SHP77 treated with DMSO at 0.1 percent for 48 hours (cell line): ENCODE results near the gene PHEX.

ENCODE experiments used
- DNase-seq: peaks from one replicate; lab custom pipeline; 2025; lab: John Stamatoyannopoulos, UW

Gene PHEX

GRCh38 chrX:22105231-22105630 is 73.1 kb downstream of the PHEX start:
- no peak for DNase-seq

- DNase-seq: no peak
Observed at GRCh38 chrX:22105971-22106370, 73.8 kb downstream of the PHEX start.

GRCh38 chrX:22109442-22109841 is 77.3 kb downstream of the PHEX start:
- DNase-seq: no peak

GRCh38 chrX:22110729-22111494 is 78.8 kb downstream of the PHEX start:
- no peak for DNase-seq

GRCh38 chrX:22116605-22117546 is 84.8 kb downstream of the PHEX start:
- no peak for DNase-seq

GRCh38 chrX:22117633-22118032 is 85.5 kb downstream of the PHEX start:
- no peak for DNase-seq

- no peak for DNase-seq
Observed at GRCh38 chrX:22118161-22118830, 86.2 kb downstream of the PHEX start.

- DNase-seq: no peak
Observed at GRCh38 chrX:22121161-22121560, 89.0 kb downstream of the PHEX start.

GRCh38 chrX:22122510-22122909 is 90.4 kb downstream of the PHEX start:
- no peak for DNase-seq

- no peak for DNase-seq
Observed at GRCh38 chrX:22124098-22124497, 92.0 kb downstream of the PHEX start.

GRCh38 chrX:22125481-22125880 is 93.4 kb downstream of the PHEX start:
- DNase-seq: no peak

GRCh38 chrX:22126327-22126726 is 94.2 kb downstream of the PHEX start:
- no peak for DNase-seq

- DNase-seq: no peak
Observed at GRCh38 chrX:22128961-22129360, 96.8 kb downstream of the PHEX start.

GRCh38 chrX:22134681-22135080 is 102.6 kb downstream of the PHEX start:
- DNase-seq: no peak

GRCh38 chrX:22135171-22135711 is 103.1 kb downstream of the PHEX start:
- no peak for DNase-seq

- no peak for DNase-seq
Observed at GRCh38 chrX:22135994-22136684, 104.0 kb downstream of the PHEX start.

- no peak for DNase-seq
Observed at GRCh38 chrX:22136711-22137110, 104.6 kb downstream of the PHEX start.

- DNase-seq: no peak
Observed at GRCh38 chrX:22139822-22140221, 107.7 kb downstream of the PHEX start.

- DNase-seq: no peak
Observed at GRCh38 chrX:22141047-22141730, 109.1 kb downstream of the PHEX start.

GRCh38 chrX:22147214-22147613 is 115.1 kb downstream of the PHEX start:
- no peak for DNase-seq

GRCh38 chrX:22147942-22148341 is 115.8 kb downstream of the PHEX start:
- no peak for DNase-seq
